ENCODE results near the gene OSBPL9.
"Not testable (repeated sequence)": the region's sequence is repeated elsewhere in the genome, so short reads cannot be mapped to it uniquely, and the experiment has no call there.

OSBPL9 gene

DNA sequence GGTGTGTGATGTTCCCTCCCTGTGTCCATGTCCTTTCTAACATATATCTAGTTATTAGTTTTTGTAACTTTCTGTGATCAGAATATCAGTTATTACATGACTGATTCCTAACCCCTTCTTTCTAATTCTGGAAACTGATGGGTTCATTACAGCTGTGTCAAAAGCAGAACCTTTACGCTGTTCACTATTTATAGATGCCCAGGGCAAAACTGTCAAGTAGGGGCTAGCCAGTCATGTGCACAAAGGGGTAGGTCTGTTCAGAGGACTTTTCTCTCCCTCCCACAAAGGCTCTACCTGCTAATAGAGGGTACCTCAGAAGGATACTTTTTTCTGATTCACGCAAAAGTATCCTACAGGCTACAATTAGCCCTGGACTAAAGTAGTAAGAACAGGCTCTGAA lies 182.5 kb downstream of the OSBPL9 start:
- DNase-seq = no peak

DNA sequence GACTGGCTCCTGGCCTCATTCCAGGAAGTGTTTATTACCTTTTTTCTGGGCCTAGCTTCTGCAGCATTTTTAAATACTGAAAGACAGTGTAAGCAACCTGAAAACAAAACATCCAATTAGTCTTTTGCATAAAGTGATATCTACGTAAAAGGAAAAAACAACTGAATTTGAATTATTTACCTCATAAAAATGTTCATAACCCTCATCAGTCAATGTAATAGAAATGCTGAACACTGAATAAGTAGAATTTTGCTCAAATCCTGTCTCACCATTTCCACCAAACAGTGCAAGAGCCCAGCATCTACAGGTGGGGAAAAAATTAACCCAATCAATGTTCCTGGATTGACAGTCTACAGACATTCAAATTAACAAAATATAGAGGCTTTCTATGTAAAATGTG lies 197.6 kb downstream of the OSBPL9 start:
- no peak for DNase-seq

DNA sequence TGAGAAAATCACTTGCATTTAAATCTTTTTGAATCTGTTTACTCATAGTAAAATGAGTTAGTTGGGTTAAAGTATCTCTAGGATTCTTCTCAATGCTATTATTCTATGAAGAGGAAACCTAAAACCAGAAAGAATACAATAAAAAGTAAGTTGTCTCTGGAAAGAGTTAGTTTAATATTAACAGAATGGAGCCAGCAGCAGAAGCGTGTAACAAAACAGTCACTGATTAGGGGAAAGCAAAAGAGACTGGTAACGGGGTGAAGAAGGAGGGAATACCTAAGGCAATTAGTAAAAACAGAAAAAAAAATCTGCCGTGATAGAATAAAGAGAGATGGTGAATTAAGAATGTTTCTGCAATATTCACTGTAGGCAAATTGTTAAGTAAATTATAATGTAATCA lies 201.6 kb downstream of the OSBPL9 start:
- DNase-seq = no peak

DNA sequence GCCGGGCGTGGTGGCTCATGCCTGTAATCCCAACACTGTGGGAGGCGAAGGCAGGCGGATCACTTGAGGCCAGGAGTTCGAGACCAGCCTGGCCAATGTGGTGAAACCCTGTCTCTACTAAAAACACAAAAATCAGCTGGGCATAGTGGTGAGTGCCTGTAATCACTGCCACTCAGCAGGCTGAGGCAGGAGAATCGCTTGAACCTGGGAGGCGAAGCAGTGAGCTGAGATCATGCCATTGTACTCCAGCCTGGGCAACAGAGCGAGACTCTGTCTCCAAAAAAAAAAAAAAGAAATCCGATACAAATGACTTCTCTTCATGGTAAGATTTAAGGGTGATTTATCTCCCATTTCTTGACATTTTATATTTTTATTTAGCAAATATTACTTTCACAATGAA lies 202.1 kb downstream of the OSBPL9 start:
- not testable (repeated sequence) for DNase-seq

DNA sequence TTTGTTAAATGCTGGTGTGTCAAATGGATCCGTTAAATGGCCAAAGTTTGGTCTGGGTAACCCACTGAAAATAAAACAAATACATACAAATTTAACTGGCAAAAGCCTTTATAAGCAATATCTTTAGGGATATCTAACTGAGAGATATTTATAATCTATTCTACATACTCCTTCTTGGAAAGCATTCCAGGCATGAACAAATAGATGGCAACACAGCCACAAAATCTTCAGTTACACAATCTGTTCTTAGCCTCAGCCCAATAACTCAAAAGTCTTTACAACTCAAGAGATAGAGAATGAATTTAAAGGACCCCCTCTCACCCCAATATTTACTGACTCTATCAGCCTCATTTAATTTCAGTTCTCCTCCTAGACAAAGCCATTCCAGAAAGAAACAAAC lies 202.9 kb downstream of the OSBPL9 start:
- no peak for DNase-seq

DNA sequence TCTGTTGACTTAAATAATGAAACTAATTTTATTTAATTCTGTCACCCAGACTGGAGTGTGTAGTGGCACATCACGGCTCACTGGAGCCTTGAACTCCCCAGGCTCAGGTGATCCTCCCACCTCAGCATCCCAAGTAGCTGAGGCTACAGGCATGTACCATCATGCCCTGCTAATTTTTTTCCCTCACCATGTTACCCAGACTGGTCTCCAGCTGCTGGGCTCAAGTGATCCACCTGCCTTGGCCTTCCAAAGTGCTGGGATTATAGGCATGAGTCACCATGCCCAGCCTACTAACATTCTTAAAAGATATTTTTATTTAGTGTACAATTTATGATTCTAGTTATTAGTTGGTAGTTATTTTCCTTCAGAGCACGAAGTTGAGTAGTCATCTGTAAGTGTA lies 212.2 kb downstream of the OSBPL9 start:
- DNase-seq = no peak

DNA sequence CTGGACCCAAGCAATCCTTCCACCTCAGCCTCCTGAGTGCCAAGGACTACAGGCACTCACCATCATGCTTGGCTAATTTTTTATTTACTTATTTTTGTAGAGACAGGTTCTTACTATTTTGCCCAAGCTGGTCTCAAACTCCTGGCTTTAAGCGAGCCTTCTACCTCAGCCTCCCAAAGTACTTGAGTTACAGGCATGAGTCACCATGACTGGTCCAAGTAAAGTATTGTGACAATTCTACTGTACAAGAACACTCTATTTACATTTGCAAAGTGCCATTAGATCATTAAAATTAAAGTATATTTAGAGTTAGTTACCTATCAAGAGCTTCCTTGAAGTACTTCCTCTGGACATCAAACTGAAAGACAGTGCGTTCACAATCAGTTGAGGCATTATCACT lies 216.8 kb downstream of the OSBPL9 start:
- DNase-seq = no peak

DNA sequence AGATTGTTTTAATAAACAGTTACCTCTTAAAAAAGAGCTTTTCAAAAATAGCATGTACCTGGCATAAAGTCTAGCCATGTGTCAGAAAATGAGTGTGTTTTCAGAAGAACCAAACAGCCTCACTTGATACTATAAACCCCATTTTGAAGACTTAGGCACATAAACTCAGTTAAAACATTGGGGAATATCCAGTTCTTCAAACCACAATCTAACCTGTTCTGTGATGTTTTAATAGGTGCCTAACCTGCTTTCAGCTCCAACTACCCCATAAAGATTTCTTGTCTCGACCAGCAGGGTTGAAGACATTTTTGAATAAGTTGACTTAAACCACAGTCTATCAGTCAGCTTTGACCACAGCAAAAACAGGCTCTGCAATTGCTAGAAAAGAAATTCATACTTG lies 220.4 kb downstream of the OSBPL9 start:
- DNase-seq = no peak
